Measurements from ENCODE around the gene SNX9. TPM values are rescaled to one million over a fixed set of nuclear protein-coding genes. Genes with fewer than 3 reads are reported as not detected.

SNX9 gene
- total RNA-seq, 1 experiment from 2014 or later: 16.6 TPM

DNA sequence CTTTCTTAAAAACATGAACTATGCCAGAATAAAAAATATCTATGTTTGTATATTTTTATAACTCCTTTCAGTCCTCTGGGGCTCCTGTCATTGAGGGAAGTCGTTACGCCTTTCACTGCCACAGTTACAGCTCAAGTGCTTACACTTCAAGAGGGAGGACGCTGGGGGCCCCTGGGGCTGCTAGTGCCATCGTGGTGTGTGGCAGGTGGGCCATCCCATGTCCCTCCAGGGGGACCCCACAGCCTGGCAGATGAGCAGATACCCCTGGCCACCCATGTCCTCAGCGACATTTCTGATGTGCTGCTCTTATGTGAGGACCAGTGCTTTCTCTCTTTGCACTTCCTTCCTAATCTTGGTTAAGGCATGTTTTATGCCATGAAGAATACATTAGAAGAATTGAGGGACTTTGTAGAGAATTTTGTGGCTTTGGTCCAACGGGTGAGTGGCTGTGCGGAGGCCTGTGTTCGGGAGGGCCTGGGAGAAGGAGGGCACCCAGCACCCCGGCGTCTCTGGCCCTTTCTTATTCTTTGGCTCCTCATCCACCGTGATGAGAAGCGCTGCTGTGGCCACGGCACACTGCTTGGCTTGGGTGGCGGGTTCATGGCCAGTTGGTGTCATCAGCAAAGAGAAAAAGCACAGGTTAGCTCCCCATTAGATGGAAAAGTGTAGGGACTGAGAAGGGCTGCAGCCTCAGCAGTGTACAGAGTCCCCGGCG is 120.4 kb downstream of the SNX9 start:
- TF ChIP-seq, protein P1, sequence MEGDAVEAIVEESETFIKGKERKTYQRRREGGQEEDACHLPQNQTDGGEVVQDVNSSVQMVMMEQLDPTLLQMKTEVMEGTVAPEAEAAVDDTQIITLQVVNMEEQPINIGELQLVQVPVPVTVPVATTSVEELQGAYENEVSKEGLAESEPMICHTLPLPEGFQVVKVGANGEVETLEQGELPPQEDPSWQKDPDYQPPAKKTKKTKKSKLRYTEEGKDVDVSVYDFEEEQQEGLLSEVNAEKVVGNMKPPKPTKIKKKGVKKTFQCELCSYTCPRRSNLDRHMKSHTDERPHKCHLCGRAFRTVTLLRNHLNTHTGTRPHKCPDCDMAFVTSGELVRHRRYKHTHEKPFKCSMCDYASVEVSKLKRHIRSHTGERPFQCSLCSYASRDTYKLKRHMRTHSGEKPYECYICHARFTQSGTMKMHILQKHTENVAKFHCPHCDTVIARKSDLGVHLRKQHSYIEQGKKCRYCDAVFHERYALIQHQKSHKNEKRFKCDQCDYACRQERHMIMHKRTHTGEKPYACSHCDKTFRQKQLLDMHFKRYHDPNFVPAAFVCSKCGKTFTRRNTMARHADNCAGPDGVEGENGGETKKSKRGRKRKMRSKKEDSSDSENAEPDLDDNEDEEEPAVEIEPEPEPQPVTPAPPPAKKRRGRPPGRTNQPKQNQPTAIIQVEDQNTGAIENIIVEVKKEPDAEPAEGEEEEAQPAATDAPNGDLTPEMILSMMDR (IDR thresholded peaks at IDR 0.05; ENCODE audit: unreplicated experiment): no peak
- Mint-ChIP-seq H3K9me3 (ENCODE audit: low read depth, unreplicated experiment) (no peaks in the 10 kb centered on the region), H3K27me3 (ENCODE audit: unreplicated experiment) (no peaks in the 10 kb centered on the region), H3K36me3 (ENCODE audit: insufficient read depth, unreplicated experiment) (peaks cover 18% of the 10 kb centered on the region), H3K4me1 (ENCODE audit: low read depth, unreplicated experiment) (peaks cover 12% of the 10 kb centered on the region), H3K27ac (ENCODE audit: unreplicated experiment) (no peak overlapping the region), H3K4me3 (ENCODE audit: low read depth, unreplicated experiment) (no peak overlapping the region)
- no TSS peak for BruUV-seq (replicated peaks)
- intact Hi-C loops (cut with micrococcal nuclease; ENCODE audit: unreplicated experiment): no loop called here
- CTCF ChIA-PET: no interaction called here
- DNase-seq: no peak

DNA sequence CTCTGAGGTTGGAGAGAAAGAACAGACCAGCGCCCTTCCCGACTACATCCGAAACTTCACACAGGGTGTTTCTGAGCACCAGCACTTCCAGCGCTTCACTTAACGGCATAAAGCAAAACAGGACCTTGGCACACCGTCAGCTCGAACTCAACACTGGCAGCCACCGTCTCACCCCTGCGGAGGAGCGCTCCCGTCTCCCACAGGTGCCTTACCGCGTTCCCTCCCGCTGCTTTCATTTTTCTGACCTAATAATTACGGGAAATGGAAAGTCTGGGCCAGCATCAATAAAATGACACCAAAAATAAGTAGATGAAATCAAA is 120.9 kb downstream of the SNX9 start:
- H3K9me3 Mint-ChIP-seq (ENCODE audit: low read depth, unreplicated experiment): no peaks in the 10 kb centered on the region
- H3K4me1 Mint-ChIP-seq (ENCODE audit: low read depth, unreplicated experiment): peaks cover 8% of the 10 kb centered on the region
- H3K36me3 Mint-ChIP-seq (ENCODE audit: insufficient read depth, unreplicated experiment): peaks cover 18% of the 10 kb centered on the region
- no TSS peak for BruUV-seq (replicated peaks)
- DNase-seq: no peak
- H3K27me3 Mint-ChIP-seq (ENCODE audit: unreplicated experiment): no peaks in the 10 kb centered on the region
- H3K4me3 Mint-ChIP-seq (ENCODE audit: low read depth, unreplicated experiment): no peak overlapping the region
- no peak overlapping the region for H3K27ac Mint-ChIP-seq (ENCODE audit: unreplicated experiment)
- CTCF ChIA-PET: no interaction called here
- TF ChIP-seq, protein P1 (IDR thresholded peaks at IDR 0.05; ENCODE audit: unreplicated experiment): no peak
- intact Hi-C loops (cut with micrococcal nuclease; ENCODE audit: unreplicated experiment): no loop called here

DNA sequence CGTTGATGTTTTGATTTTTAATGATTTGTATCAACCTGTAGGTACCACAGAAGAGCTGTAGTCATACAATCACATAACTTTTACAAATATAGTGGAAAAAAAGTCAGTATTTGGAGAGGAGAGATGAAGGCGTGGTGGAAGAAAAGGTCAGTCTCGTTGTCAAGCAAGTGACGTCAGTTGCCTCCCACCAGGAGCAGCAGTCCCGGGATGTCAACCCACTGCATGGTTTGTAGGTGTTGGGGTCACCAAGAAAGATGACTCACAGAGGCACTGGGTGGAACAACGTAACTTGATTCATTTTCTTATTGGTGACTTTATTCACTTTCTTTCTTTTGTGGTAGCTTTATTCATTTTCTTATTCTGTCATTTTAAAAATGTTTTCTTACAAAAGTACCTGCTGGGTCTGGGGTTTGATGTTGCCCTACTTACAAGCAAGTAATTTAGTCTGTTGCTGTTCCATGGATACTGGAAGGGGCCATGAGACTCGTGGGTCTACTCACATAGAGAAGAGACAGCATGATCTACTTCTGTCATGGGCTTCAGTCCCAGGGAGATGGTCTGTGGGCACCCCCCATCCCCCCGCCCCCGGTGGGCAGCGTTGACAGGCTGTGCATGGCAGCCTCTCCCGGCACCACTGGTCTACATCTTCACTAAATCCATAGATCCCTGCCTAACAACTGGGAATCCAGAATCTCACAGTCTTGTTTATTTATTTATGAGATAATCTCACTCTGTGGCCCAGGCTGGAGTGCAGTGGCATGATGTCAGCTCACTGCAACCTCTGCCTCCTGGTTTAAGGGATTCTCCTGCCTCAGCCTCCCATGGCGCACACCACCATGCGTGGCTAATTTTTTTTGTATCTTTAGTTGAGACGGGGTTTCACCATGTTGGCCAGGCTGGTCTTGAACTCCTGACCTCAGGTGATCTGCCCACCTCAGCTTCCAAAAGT is 122.2 kb downstream of the SNX9 start:
- Mint-ChIP-seq H3K9me3 (ENCODE audit: low read depth, unreplicated experiment) (no peaks in the 10 kb centered on the region), H3K4me3 (ENCODE audit: low read depth, unreplicated experiment) (no peak overlapping the region), H3K36me3 (ENCODE audit: insufficient read depth, unreplicated experiment) (peaks cover 15% of the 10 kb centered on the region), H3K4me1 (ENCODE audit: low read depth, unreplicated experiment) (no peaks in the 10 kb centered on the region), H3K27me3 (ENCODE audit: unreplicated experiment) (no peaks in the 10 kb centered on the region), H3K27ac (ENCODE audit: unreplicated experiment) (no peak overlapping the region)
- no TSS peak for BruUV-seq (replicated peaks)
- TF ChIP-seq, protein P1 (IDR thresholded peaks at IDR 0.05; ENCODE audit: unreplicated experiment): no peak
- DNase-seq: no peak
- intact Hi-C loops (cut with micrococcal nuclease; ENCODE audit: unreplicated experiment): no loop called here
- CTCF ChIA-PET: no interaction called here

DNA sequence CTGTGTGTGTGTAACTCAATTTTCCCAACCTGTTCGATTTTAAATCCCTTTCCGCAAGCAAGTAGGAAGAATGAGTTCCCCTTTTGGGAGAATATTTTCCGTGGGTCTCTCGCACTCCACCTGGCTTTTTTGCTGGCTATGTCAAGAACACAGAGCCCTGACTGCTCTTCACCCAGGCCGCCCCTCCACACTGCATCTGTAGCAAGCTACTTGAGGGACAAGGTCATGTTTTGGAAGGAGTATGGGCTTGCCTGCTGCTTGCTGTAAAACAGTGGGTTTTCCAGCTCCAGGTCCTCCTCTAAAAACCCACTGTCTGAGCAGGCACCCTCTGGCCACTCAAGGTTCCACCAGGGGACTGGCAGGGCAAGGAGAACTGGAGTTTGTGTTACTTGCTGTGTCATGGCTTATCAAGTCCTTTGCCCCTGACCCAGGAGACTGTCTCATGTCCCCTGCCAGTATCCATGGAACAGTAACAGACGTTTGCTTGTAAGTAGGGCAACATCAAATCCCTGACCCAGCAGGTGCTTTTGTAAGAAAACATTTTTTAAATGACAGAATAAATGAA is 123.1 kb downstream of the SNX9 start:
- intact Hi-C loops (cut with micrococcal nuclease; ENCODE audit: unreplicated experiment): no loop called here
- TF ChIP-seq, protein P1 (IDR thresholded peaks at IDR 0.05; ENCODE audit: unreplicated experiment): no peak
- DNase-seq: no peak
- Mint-ChIP-seq H3K36me3 (ENCODE audit: insufficient read depth, unreplicated experiment) (peaks cover 15% of the 10 kb centered on the region), H3K27ac (ENCODE audit: unreplicated experiment) (no peak overlapping the region), H3K4me1 (ENCODE audit: low read depth, unreplicated experiment) (no peaks in the 10 kb centered on the region), H3K9me3 (ENCODE audit: low read depth, unreplicated experiment) (no peaks in the 10 kb centered on the region), H3K27me3 (ENCODE audit: unreplicated experiment) (no peaks in the 10 kb centered on the region), H3K4me3 (ENCODE audit: low read depth, unreplicated experiment) (no peak overlapping the region)
- CTCF ChIA-PET: no interaction called here
- BruUV-seq (replicated peaks): no TSS peak
